Stimulated activated CD8-positive, alpha-beta memory T cell treated with anti-CD3 and anti-CD28 coated beads, Interleukin-12 subunit alpha, Interleukin-12 subunit beta, amount 100 ng/mL, for 4 hours (primary cell): ENCODE results near the gene TSR3.

ENCODE experiments used
- DNase-seq: peaks from one replicate; pipeline ENCODE4 v3.0.0-alpha.2; 2020; ENCODE audit warnings: low read depth

The TSR3 gene

GRCh38 chr16:1351582-1352362, at the start of gene TSR3, which contains the start of gene GNPTG:
Gene TSR3, minus strand, starts transcription at chr16:1351878. Its CDS starts 74 bp downstream, at chr16:1351804.
Gene GNPTG, plus strand, starts transcription at chr16:1351931. Its CDS starts 35 bp downstream, at chr16:1351966.
- DNase-seq: peak; percentile 78

GRCh38 chr16:1401061-1401757, 49.5 kb upstream of the TSR3 start:
- no peak for DNase-seq

- no peak for DNase-seq
Observed at GRCh38 chr16:1398826-1399581, 47.3 kb upstream of the TSR3 start.

- no peak for DNase-seq
Observed at GRCh38 chr16:1398351-1398750, 46.7 kb upstream of the TSR3 start.

GRCh38 chr16:1397779-1398178, 46.1 kb upstream of the TSR3 start:
- no peak for DNase-seq

- DNase-seq: no peak
Observed at GRCh38 chr16:1395444-1396031, 43.9 kb upstream of the TSR3 start.

- DNase-seq: no peak
Observed at GRCh38 chr16:1394367-1394951, 42.8 kb upstream of the TSR3 start.

- DNase-seq: no peak
Observed at GRCh38 chr16:1393613-1394176, 42.0 kb upstream of the TSR3 start.

- DNase-seq: no peak
Observed at GRCh38 chr16:1392826-1393225, 41.1 kb upstream of the TSR3 start.

- no peak for DNase-seq
Observed at GRCh38 chr16:1390239-1390779, 38.6 kb upstream of the TSR3 start.

- DNase-seq: no peak
Observed at GRCh38 chr16:1389762-1390161, 38.1 kb upstream of the TSR3 start.

GRCh38 chr16:1387331-1387730, 35.7 kb upstream of the TSR3 start:
- no peak for DNase-seq

- no peak for DNase-seq
Observed at GRCh38 chr16:1385232-1385631, 33.6 kb upstream of the TSR3 start.

GRCh38 chr16:1383556-1383955, 31.9 kb upstream of the TSR3 start:
- DNase-seq: no peak

GRCh38 chr16:1381612-1382406, 30.1 kb upstream of the TSR3 start:
- no peak for DNase-seq

GRCh38 chr16:1380195-1380594, 28.5 kb upstream of the TSR3 start:
- DNase-seq: no peak

- DNase-seq: peak; percentile 48
Observed at GRCh38 chr16:1379304-1380076, 27.8 kb upstream of the TSR3 start.

- peak; percentile 55 for DNase-seq
Observed at GRCh38 chr16:1378804-1379303, 27.2 kb upstream of the TSR3 start.

GRCh38 chr16:1378087-1378803, 26.6 kb upstream of the TSR3 start:
- no peak for DNase-seq
